ENCODE data around the gene TMEM131. TPM values are rescaled to one million over a fixed set of nuclear protein-coding genes. Genes with fewer than 3 reads are reported as not detected.

Gene TMEM131
- polyA plus RNA-seq, 3 donors = 7.0 to 23.6 (median 8.2) TPM

DNA sequence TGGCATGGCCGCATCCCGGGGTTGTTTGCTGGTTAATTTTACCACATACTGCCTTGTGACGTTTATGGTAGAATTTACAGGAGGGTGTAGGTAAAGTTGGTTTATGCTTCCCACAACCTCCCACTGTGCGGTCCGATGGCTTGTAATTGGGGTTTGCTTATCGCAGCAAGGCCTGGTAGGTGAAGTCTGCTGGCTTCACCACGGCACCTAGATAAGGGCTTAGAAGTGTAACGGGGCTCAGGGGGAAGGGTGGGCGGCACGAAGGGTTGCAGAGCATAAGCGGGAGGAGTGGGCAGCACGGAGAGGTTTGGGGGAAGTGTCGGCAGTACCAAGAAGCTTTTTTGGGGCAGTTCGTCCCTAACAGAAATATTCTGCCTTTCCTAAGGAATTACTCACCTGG lies 39.0 kb upstream of the TMEM131 start:
- H3K4me3 ChIP-seq (replicated peaks in 1 of 3; ENCODE audit: low read depth in 2 of 3, low read length in 3 of 3) = no peak overlapping the region
- no peak overlapping the region for H3K27ac ChIP-seq (ENCODE audit: low read depth in 1 of 2, low read length in 2 of 2)
- Mint-ChIP-seq H3K27me3 (ENCODE audit: low read depth in 3 of 3) (peaks cover 71 to 92% (median 74%) of the 10 kb centered on the region in 3 donors), H3K4me3 (peak overlapping the region in 1 of 2 donors; percentile 72), H3K4me1 (peaks cover 17% of the 10 kb centered on the region), H3K9me3 (peaks cover 0 to 2% (median 0%) of the 10 kb centered on the region in 7 donors), H3K36me3 (peaks cover 5 to 9% of the 10 kb centered on the region in 2 donors), H3K27ac (no peak overlapping the region)
- peaks cover 43 to 81% of the 10 kb centered on the region in 2 donors for H3K27me3 ChIP-seq (ENCODE audit: control insufficient read depth in 2 of 2, insufficient read depth in 2 of 2, low read length in 2 of 2)
- peaks cover 5% of the 10 kb centered on the region for H4K20me1 ChIP-seq (ENCODE audit: insufficient read depth, low read length)
- WGBS (ENCODE audit: insufficient coverage) = 93% methylated on average over 5 of the region's 14 CpGs
- H3K79me2 ChIP-seq (ENCODE audit: insufficient read depth, low read length) = no peaks in the 10 kb centered on the region
- H3K36me3 ChIP-seq (replicated peaks in 1 of 2; ENCODE audit: control insufficient read depth in 1 of 2, insufficient read depth in 2 of 2, low read length in 2 of 2) = no peaks in the 10 kb centered on the region
- TF ChIP-seq, protein P1, sequence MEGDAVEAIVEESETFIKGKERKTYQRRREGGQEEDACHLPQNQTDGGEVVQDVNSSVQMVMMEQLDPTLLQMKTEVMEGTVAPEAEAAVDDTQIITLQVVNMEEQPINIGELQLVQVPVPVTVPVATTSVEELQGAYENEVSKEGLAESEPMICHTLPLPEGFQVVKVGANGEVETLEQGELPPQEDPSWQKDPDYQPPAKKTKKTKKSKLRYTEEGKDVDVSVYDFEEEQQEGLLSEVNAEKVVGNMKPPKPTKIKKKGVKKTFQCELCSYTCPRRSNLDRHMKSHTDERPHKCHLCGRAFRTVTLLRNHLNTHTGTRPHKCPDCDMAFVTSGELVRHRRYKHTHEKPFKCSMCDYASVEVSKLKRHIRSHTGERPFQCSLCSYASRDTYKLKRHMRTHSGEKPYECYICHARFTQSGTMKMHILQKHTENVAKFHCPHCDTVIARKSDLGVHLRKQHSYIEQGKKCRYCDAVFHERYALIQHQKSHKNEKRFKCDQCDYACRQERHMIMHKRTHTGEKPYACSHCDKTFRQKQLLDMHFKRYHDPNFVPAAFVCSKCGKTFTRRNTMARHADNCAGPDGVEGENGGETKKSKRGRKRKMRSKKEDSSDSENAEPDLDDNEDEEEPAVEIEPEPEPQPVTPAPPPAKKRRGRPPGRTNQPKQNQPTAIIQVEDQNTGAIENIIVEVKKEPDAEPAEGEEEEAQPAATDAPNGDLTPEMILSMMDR (IDR thresholded peaks at IDR 0.05) = no peak
- H3K4me1 ChIP-seq (ENCODE audit: control insufficient read depth in 1 of 2, insufficient read depth in 2 of 2, low read length in 2 of 2) = peaks cover 11% of the 10 kb centered on the region in 2 donors
- H3K9ac ChIP-seq (ENCODE audit: insufficient read depth, low read length, poor library complexity, severe bottlenecking) = no peak overlapping the region
- intact Hi-C loops (cut with micrococcal nuclease) = loop anchor here in 1 of 2 donors (5.0 kb wide), 1 partner anchor 58 kb away; no protein-coding TSS in a partner anchor
- H3K9me3 ChIP-seq (replicated peaks in 1 of 2; ENCODE audit: control insufficient read depth in 1 of 2, insufficient read depth in 1 of 2, low read length in 2 of 2) = no peaks in the 10 kb centered on the region
- no peak overlapping the region for H2AFZ ChIP-seq (ENCODE audit: insufficient read depth, low read depth, low read length, poor library complexity, severe bottlenecking)
- no peak overlapping the region for H3K4me2 ChIP-seq (replicated peaks; ENCODE audit: extremely low read depth, low read length, poor library complexity, severe bottlenecking)
- DNase-seq = no peak

DNA sequence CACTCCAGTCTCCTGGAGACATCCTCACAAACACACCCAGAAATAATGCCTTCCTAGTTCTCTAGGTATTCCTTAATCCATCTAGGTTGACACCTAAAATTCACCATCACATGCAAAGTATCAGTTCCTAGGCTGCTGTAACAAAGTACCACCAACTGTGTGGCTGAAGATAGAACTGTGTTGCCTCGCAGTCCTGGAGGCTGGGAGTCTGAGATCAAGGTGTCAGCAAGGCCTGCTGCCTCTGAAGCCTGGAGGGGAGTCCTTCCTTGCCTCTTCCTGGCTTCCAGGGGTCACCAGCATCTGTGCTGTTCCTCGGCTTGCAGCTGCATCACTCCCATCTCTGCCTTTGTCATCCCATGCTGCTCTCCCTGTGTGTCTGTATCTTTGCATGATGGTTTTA lies 36.3 kb upstream of the TMEM131 start:
- no peak overlapping the region for H3K4me2 ChIP-seq (replicated peaks; ENCODE audit: extremely low read depth, low read length, poor library complexity, severe bottlenecking)
- intact Hi-C loops (cut with micrococcal nuclease) = no loop called here
- peaks cover 24% of the 10 kb centered on the region for H3K4me1 Mint-ChIP-seq
- no peak overlapping the region for H2AFZ ChIP-seq (ENCODE audit: insufficient read depth, low read depth, low read length, poor library complexity, severe bottlenecking)
- 100% methylated on average over 1 of the region's 2 CpGs for WGBS (ENCODE audit: insufficient coverage)
- H3K4me1 ChIP-seq (ENCODE audit: control insufficient read depth in 1 of 2, insufficient read depth in 2 of 2, low read length in 2 of 2) = peaks cover 14 to 18% of the 10 kb centered on the region in 2 donors
- H3K27me3 ChIP-seq (ENCODE audit: control insufficient read depth in 2 of 2, insufficient read depth in 2 of 2, low read length in 2 of 2) = peaks cover 47 to 87% of the 10 kb centered on the region in 2 donors
- H3K36me3 Mint-ChIP-seq = peaks cover 10 to 14% of the 10 kb centered on the region in 2 donors
- peak overlapping the region in 1 of 2 donors; percentile 52 for H3K4me3 Mint-ChIP-seq
- TF ChIP-seq, protein P1 (IDR thresholded peaks at IDR 0.05) = no peak
- no peak overlapping the region for H3K4me3 ChIP-seq (replicated peaks in 1 of 3; ENCODE audit: low read depth in 2 of 3, low read length in 3 of 3)
- no peaks in the 10 kb centered on the region for H3K79me2 ChIP-seq (ENCODE audit: insufficient read depth, low read length)
- H3K9me3 Mint-ChIP-seq = peaks cover 0 to under 1% (median 0%) of the 10 kb centered on the region in 7 donors
- no peak overlapping the region for H3K9ac ChIP-seq (ENCODE audit: insufficient read depth, low read length, poor library complexity, severe bottlenecking)
- H3K27ac Mint-ChIP-seq = no peak overlapping the region
- H3K27ac ChIP-seq (ENCODE audit: low read depth in 1 of 2, low read length in 2 of 2) = no peak overlapping the region
- H3K27me3 Mint-ChIP-seq (ENCODE audit: low read depth in 3 of 3) = peaks cover 69 to 89% (median 76%) of the 10 kb centered on the region in 3 donors
- no peaks in the 10 kb centered on the region for H4K20me1 ChIP-seq (ENCODE audit: insufficient read depth, low read length)
- no peak for DNase-seq
- H3K36me3 ChIP-seq (replicated peaks in 1 of 2; ENCODE audit: control insufficient read depth in 1 of 2, insufficient read depth in 2 of 2, low read length in 2 of 2) = no peaks in the 10 kb centered on the region
- H3K9me3 ChIP-seq (replicated peaks in 1 of 2; ENCODE audit: control insufficient read depth in 1 of 2, insufficient read depth in 1 of 2, low read length in 2 of 2) = no peaks in the 10 kb centered on the region
